Upper lobe of left lung (tissue), 6 donors: ENCODE measurements around the gene CLDN7. TPM values are rescaled to one million over a fixed set of nuclear protein-coding genes. Genes with fewer than 3 reads are reported as not detected.

Source experiments
- ATAC-seq, 2 donors: fragments of 200-7000 bp; cut with Tn5 transposase; one replicate each; pipeline ENCODE4 v1.9.1; 2022; ENCODE audit warnings: mild to moderate bottlenecking in 2 of 2, moderate library complexity in 2 of 2; ENCODE audit not compliant: low FRiP score in 2 of 2
- DNase-seq, 2 donors: peaks; one replicate each; pipeline ENCODE4 v3.0.0-alpha.2; 2019 to 2020
- H3K27ac ChIP-seq, 4 donors: fragments of 200-600 bp; sonication (generic); one replicate each; pipeline ENCODE4 v1.5.1; 2016 to 2019
- H3K27me3 ChIP-seq, 4 donors: fragments of 200-600 bp; sonication (generic); one replicate each; pipeline ENCODE4 v1.5.1; 2017 to 2019
- H3K36me3 ChIP-seq, 4 donors: fragments of 200-600 bp; sonication (generic); one replicate each; pipeline ENCODE4 v1.5.1; 2016 to 2019
- H3K4me1 ChIP-seq, 4 donors: fragments of 200-600 bp; sonication (generic); one replicate each; pipeline ENCODE4 v1.5.1; 2018 to 2019
- H3K4me3 ChIP-seq, 4 donors: fragments of 200-600 bp; sonication (generic); one replicate each; pipeline ENCODE4 v1.5.1; 2017 to 2019; ENCODE audit warnings: mild to moderate bottlenecking in 2 of 4, moderate library complexity in 1 of 4
- H3K9me3 ChIP-seq, 4 donors: fragments of 200-600 bp; sonication (generic); one replicate each; pipeline ENCODE4 v1.5.1; 2018 to 2019
- CTCF ChIP-seq, 6 experiments: fragments of 450-650 bp in 4 of 6; fragments of 200-600 bp in 2 of 6; sonication (generic) in 2 of 6; IDR thresholded peaks; one replicate each; pipeline ENCODE4 v1.5.1; 2016 to 2019; ENCODE audit warnings: antibody characterized with exemption in 6 of 6
- EP300 ChIP-seq, 4 donors: sonication (generic); formaldehyde crosslinking; IDR thresholded peaks; one replicate each; pipeline ENCODE4 v1.5.1; 2017; ENCODE audit warnings: antibody characterized with exemption in 4 of 4, control low read depth in 2 of 4
- POLR2A ChIP-seq, 4 donors: fragments of 450-650 bp; IDR thresholded peaks; one replicate each; pipeline ENCODE4 v1.5.1; 2016 to 2017; ENCODE audit warnings: antibody characterized with exemption in 4 of 4, mild to moderate bottlenecking in 2 of 4
- POLR2AphosphoS5 ChIP-seq, 2 donors: sonication (generic); formaldehyde crosslinking; IDR thresholded peaks; one replicate each; pipeline ENCODE4 v1.5.1; 2017; ENCODE audit warnings: antibody characterized with exemption in 2 of 2
- WGBS, 2 donors: methylation state at CpG; one replicate each; pipeline ENCODE4 v1.1.5; 2017 to 2018; 5-methylcytosine and 5-hydroxymethylcytosine counted together
- total RNA-seq, 6 donors: library from RNA; depleted of rRNA in 4 of 6; stranded (reverse); fragments of >200 nt in 4 of 6; gene quantifications; one replicate each; pipeline versions ENCODE4 v1.1.0 to v1.2.1, GENCODE V29; 2016 to 2021
- donor health status: DM: no; HTN: no; CAD: no; lungs with moderate emphysema.
- donor health status: DM: no; HTN: yes; CAD: no; lungs with severe emphysema.

CLDN7 gene, protein sequence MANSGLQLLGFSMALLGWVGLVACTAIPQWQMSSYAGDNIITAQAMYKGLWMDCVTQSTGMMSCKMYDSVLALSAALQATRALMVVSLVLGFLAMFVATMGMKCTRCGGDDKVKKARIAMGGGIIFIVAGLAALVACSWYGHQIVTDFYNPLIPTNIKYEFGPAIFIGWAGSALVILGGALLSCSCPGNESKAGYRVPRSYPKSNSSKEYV
- 100 to 1,000 TPM in 5 of 6 donors, 10 to 100 TPM in 1; 57.6 to 201 (median 137) TPM for total RNA-seq

GRCh38 chr17:7262192-7262934 is at the start of gene CLDN7:
TSS of gene CLDN7 (minus strand) at chr17:7262478. CDS start at chr17:7262043, 435 bp downstream.
- Histone ChIP-seq H3K27me3 (peaks cover 0 to 19% (median 6%) of the 10 kb centered on the region in 4 donors), H3K4me3 (peak within 1 kb of the TSS; percentile 35 to 73 (median 56)), H3K4me1 (peaks cover 24 to 62% (median 40%) of the 10 kb centered on the region in 4 donors), H3K36me3 (peaks cover 1 to 25% (median 16%) of the 10 kb centered on the region in 4 donors), H3K9me3 (no peaks in the 10 kb centered on the region), H3K27ac (peak within 1 kb of the TSS; percentile 82 to 89 (median 86))
- DNase-seq (peak; percentile 93 to 94), ATAC-seq (peak; percentile 53 to 87)
- TF ChIP-seq POLR2A (IDR thresholded peaks at IDR 0.05) = peak in 3 of 4 donors; percentile 66 to 96 (median 84)
- peak; percentile 73 to 92 for TF ChIP-seq POLR2AphosphoS5 (IDR thresholded peaks at IDR 0.05)
- TF ChIP-seq EP300 (IDR thresholded peaks at IDR 0.05) = peak in 1 of 4 donors; percentile 3
- peak in 2 of 6 experiments; percentile 14 to 16 for TF ChIP-seq CTCF (IDR thresholded peaks at IDR 0.05)
- WGBS, 2 donors = 12 to 16% methylated on average over 21 to 44 of the region's 64 CpGs

GRCh38 chr17:7311110-7311705 is 48.9 kb upstream of the CLDN7 start:
- WGBS, 2 donors = 90 to 93% methylated on average over 7 of the region's 7 CpGs
- Histone ChIP-seq H3K36me3 (peaks cover 27 to 51% (median 41%) of the 10 kb centered on the region in 4 donors), H3K4me3 (no peak overlapping the region), H3K9me3 (no peaks in the 10 kb centered on the region), H3K4me1 (peaks cover 38 to 64% (median 43%) of the 10 kb centered on the region in 4 donors), H3K27ac (no peak overlapping the region), H3K27me3 (no peaks in the 10 kb centered on the region)
- no peak for TF ChIP-seq POLR2A (IDR thresholded peaks at IDR 0.05)
- no peak for DNase-seq
- ATAC-seq = no peak

DNA sequence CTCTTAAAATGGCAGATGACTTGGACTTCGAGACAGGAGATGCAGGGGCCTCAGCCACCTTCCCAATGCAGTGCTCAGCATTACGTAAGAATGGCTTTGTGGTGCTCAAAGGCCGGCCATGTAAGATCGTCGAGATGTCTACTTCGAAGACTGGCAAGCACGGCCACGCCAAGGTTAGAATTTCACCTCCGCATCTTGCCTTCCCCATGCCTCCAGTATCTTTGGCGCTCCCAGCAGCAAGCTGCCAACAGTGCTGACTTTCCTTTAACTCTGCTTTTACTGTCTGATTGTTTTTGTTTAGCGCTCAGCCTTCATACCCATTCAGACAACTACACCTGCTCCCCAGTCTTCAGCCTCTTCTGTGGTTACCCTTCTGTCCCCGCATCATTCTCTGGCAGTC is 47.4 kb upstream of the CLDN7 start:
- Histone ChIP-seq H3K27ac (peak overlapping the region; percentile 97 to 100 (median 98)), H3K27me3 (no peaks in the 10 kb centered on the region), H3K9me3 (no peaks in the 10 kb centered on the region), H3K4me3 (peak overlapping the region in 1 of 4 donors; percentile 90), H3K36me3 (peaks cover 27 to 48% (median 41%) of the 10 kb centered on the region in 4 donors), H3K4me1 (peaks cover 32 to 55% (median 36%) of the 10 kb centered on the region in 4 donors)
- TF ChIP-seq CTCF (IDR thresholded peaks at IDR 0.05) (no peak), POLR2A (IDR thresholded peaks at IDR 0.05) (no peak), EP300 (IDR thresholded peaks at IDR 0.05) (no peak), POLR2AphosphoS5 (IDR thresholded peaks at IDR 0.05) (no peak)
- ATAC-seq = no peak
- no peak for DNase-seq
- WGBS, 2 donors = 82 to 83% methylated on average over 12 of the region's 12 CpGs

- 0 to 1% methylated on average over 13 to 14 of the region's 14 CpGs for WGBS, 2 donors
- Histone ChIP-seq H3K9me3 (no peaks in the 10 kb centered on the region), H3K4me3 (peak overlapping the region; percentile 90 to 100 (median 99)), H3K27ac (peak overlapping the region; percentile 97 to 100 (median 98)), H3K36me3 (peaks cover 26 to 43% (median 39%) of the 10 kb centered on the region in 4 donors), H3K27me3 (no peaks in the 10 kb centered on the region), H3K4me1 (peaks cover 24 to 47% (median 28%) of the 10 kb centered on the region in 4 donors)
- DNase-seq (peak in 1 of 2 donors; percentile 88), ATAC-seq (peak; percentile 59 to 71)
- TF ChIP-seq CTCF (IDR thresholded peaks at IDR 0.05) (no peak), POLR2AphosphoS5 (IDR thresholded peaks at IDR 0.05) (peak; percentile 17 to 57), POLR2A (IDR thresholded peaks at IDR 0.05) (peak in 2 of 4 donors; percentile 24 to 45), EP300 (IDR thresholded peaks at IDR 0.05) (no peak)
These were observed 46.6 kb upstream of the CLDN7 start for GRCh38 chr17:7308625-7309433.
